ENCODE measurements around the gene CDH24. TPM values are rescaled to one million over a fixed set of nuclear protein-coding genes. Genes with fewer than 3 reads are reported as not detected.

The CDH24 gene
- total and polyA plus RNA-seq, 2 of the 13 experiments (the other 11 are each of a cell fraction or from before 2014, with no cell fraction given): 0.69 to 0.99 TPM

DNA sequence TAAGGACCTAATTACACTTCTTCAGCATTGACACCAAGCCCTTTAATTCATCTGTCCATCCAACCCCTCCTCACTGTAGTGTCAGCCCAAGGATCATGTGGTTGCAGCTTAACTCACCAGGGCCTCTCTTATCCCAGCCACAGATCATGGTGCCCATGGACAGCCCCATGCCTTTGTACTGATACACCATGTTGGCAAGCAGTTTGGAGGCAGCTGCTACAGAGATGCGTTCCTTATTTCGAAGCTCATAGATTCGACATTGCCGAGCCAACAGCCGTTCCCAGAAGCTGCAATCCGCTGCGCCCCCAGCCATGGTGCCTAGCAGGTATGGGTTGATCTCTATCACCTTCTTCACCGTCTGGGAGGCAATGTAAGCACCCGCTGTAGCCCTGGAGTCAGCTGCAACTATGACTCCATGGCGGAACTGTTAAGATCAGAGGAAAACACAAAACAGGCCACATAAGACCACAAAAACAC, 24.0 kb downstream of the CDH24 start (continued):
- TF ChIP-seq PHF20 (CRISPR knock-in tag; IDR thresholded peaks at IDR 0.05): no peak
- TF ChIP-seq PPARG (CRISPR knock-in tag; conservative IDR thresholded peaks at IDR 0.05): no peak
- TF ChIP-seq GATAD2A (CRISPR knock-in tag; IDR thresholded peaks at IDR 0.05): no peak
- TF ChIP-seq SRSF1 (optimal IDR thresholded peaks at IDR 0.05; ENCODE audit: low read depth, low read length): no peak
- TF ChIP-seq FOXM1 (CRISPR knock-in tag; IDR thresholded peaks at IDR 0.05): no peak
- TF ChIP-seq, protein P1, sequence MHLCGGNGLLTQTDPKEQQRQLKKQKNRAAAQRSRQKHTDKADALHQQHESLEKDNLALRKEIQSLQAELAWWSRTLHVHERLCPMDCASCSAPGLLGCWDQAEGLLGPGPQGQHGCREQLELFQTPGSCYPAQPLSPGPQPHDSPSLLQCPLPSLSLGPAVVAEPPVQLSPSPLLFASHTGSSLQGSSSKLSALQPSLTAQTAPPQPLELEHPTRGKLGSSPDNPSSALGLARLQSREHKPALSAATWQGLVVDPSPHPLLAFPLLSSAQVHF (CRISPR knock-in tag; IDR thresholded peaks at IDR 0.05): no peak
- TF ChIP-seq, protein P2, sequence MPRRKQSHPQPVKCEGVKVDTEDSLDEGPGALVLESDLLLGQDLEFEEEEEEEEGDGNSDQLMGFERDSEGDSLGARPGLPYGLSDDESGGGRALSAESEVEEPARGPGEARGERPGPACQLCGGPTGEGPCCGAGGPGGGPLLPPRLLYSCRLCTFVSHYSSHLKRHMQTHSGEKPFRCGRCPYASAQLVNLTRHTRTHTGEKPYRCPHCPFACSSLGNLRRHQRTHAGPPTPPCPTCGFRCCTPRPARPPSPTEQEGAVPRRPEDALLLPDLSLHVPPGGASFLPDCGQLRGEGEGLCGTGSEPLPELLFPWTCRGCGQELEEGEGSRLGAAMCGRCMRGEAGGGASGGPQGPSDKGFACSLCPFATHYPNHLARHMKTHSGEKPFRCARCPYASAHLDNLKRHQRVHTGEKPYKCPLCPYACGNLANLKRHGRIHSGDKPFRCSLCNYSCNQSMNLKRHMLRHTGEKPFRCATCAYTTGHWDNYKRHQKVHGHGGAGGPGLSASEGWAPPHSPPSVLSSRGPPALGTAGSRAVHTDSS (CRISPR knock-in tag; conservative IDR thresholded peaks at IDR 0.05): no peak
- TF ChIP-seq, protein P3, sequence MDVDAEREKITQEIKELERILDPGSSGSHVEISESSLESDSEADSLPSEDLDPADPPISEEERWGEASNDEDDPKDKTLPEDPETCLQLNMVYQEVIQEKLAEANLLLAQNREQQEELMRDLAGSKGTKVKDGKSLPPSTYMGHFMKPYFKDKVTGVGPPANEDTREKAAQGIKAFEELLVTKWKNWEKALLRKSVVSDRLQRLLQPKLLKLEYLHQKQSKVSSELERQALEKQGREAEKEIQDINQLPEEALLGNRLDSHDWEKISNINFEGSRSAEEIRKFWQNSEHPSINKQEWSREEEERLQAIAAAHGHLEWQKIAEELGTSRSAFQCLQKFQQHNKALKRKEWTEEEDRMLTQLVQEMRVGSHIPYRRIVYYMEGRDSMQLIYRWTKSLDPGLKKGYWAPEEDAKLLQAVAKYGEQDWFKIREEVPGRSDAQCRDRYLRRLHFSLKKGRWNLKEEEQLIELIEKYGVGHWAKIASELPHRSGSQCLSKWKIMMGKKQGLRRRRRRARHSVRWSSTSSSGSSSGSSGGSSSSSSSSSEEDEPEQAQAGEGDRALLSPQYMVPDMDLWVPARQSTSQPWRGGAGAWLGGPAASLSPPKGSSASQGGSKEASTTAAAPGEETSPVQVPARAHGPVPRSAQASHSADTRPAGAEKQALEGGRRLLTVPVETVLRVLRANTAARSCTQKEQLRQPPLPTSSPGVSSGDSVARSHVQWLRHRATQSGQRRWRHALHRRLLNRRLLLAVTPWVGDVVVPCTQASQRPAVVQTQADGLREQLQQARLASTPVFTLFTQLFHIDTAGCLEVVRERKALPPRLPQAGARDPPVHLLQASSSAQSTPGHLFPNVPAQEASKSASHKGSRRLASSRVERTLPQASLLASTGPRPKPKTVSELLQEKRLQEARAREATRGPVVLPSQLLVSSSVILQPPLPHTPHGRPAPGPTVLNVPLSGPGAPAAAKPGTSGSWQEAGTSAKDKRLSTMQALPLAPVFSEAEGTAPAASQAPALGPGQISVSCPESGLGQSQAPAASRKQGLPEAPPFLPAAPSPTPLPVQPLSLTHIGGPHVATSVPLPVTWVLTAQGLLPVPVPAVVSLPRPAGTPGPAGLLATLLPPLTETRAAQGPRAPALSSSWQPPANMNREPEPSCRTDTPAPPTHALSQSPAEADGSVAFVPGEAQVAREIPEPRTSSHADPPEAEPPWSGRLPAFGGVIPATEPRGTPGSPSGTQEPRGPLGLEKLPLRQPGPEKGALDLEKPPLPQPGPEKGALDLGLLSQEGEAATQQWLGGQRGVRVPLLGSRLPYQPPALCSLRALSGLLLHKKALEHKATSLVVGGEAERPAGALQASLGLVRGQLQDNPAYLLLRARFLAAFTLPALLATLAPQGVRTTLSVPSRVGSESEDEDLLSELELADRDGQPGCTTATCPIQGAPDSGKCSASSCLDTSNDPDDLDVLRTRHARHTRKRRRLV (CRISPR knock-in tag; IDR thresholded peaks at IDR 0.05): no peak
- no peak for TF ChIP-seq ZNF567 (CRISPR knock-in tag; IDR thresholded peaks at IDR 0.05; ENCODE audit: borderline replicate concordance)
- TF ChIP-seq, protein P4, sequence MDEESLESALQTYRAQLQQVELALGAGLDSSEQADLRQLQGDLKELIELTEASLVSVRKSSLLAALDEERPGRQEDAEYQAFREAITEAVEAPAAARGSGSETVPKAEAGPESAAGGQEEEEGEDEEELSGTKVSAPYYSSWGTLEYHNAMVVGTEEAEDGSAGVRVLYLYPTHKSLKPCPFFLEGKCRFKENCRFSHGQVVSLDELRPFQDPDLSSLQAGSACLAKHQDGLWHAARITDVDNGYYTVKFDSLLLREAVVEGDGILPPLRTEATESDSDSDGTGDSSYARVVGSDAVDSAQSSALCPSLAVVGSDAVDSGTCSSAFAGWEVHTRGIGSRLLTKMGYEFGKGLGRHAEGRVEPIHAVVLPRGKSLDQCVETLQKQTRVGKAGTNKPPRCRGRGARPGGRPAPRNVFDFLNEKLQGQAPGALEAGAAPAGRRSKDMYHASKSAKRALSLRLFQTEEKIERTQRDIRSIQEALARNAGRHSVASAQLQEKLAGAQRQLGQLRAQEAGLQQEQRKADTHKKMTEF (CRISPR knock-in tag; IDR thresholded peaks at IDR 0.05): no peak
- no peak for TF ChIP-seq SMAD1 (CRISPR knock-in tag; IDR thresholded peaks at IDR 0.05; ENCODE audit: borderline replicate concordance, low read depth)
- TF ChIP-seq ZFY (CRISPR knock-in tag; IDR thresholded peaks at IDR 0.05): no peak
- no peak for TF ChIP-seq EP300 (IDR thresholded peaks at IDR 0.05; ENCODE audit: low read depth in 2 of 2, low read length in 2 of 2)
- TF ChIP-seq EP300 (CRISPR knock-in tag; IDR thresholded peaks at IDR 0.05; ENCODE audit: borderline replicate concordance): peak; percentile 34; the same call in 1 of the 2 replicates
- no peak for TF ChIP-seq ZNF780A (CRISPR knock-in tag; IDR thresholded peaks at IDR 0.05)
- TF ChIP-seq ZSCAN21 (CRISPR knock-in tag; IDR thresholded peaks at IDR 0.05; ENCODE audit: borderline replicate concordance): no peak
- TF ChIP-seq, protein P5, sequence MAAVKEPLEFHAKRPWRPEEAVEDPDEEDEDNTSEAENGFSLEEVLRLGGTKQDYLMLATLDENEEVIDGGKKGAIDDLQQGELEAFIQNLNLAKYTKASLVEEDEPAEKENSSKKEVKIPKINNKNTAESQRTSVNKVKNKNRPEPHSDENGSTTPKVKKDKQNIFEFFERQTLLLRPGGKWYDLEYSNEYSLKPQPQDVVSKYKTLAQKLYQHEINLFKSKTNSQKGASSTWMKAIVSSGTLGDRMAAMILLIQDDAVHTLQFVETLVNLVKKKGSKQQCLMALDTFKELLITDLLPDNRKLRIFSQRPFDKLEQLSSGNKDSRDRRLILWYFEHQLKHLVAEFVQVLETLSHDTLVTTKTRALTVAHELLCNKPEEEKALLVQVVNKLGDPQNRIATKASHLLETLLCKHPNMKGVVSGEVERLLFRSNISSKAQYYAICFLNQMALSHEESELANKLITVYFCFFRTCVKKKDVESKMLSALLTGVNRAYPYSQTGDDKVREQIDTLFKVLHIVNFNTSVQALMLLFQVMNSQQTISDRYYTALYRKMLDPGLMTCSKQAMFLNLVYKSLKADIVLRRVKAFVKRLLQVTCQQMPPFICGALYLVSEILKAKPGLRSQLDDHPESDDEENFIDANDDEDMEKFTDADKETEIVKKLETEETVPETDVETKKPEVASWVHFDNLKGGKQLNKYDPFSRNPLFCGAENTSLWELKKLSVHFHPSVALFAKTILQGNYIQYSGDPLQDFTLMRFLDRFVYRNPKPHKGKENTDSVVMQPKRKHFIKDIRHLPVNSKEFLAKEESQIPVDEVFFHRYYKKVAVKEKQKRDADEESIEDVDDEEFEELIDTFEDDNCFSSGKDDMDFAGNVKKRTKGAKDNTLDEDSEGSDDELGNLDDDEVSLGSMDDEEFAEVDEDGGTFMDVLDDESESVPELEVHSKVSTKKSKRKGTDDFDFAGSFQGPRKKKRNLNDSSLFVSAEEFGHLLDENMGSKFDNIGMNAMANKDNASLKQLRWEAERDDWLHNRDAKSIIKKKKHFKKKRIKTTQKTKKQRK (IDR thresholded peaks at IDR 0.05; ENCODE audit: low read length): no peak
